Activated T-cell treated with anti-CD3 and anti-CD28 coated beads, Interleukin-2, amount 50 U/mL, for 72 hours (primary cell): ENCODE data around the gene NAT10. TPM values are rescaled to one million over a fixed set of nuclear protein-coding genes. Genes with fewer than 3 reads are reported as not detected.

ENCODE experiments used
- ATAC-seq, 2 donors: fragments of 150-1000 bp; cut with Tn5 transposase; replicated peaks in 1 of 2; 2 replicates each; pipeline ENCODE4 v1.10.0; 2021; ENCODE audit warnings: moderate library complexity in 2 of 2, mild to moderate bottlenecking in 1 of 2
- DNase-seq, 2 donors: peaks; one replicate each; pipeline ENCODE4 v3.0.0; 2021 to 2022; ENCODE audit warnings: mixed read lengths in 1 of 2
- H3K27ac Mint-ChIP-seq: one replicate; pipeline ENCODE4 v1.8.0; 2022; ENCODE audit warnings: mild to moderate bottlenecking, moderate library complexity, mixed read lengths
- H3K27me3 Mint-ChIP-seq: one replicate; pipeline ENCODE4 v1.8.0; 2022; ENCODE audit warnings: low read depth, mixed read lengths
- H3K36me3 Mint-ChIP-seq, 2 donors: one replicate each; pipeline ENCODE4 v1.8.0; 2022; ENCODE audit warnings: mixed read lengths in 2 of 2, mild to moderate bottlenecking in 1 of 2; ENCODE audit not compliant: insufficient read depth in 2 of 2
- H3K4me1 Mint-ChIP-seq: one replicate; pipeline ENCODE4 v1.8.0; 2022; ENCODE audit warnings: low read depth, mixed read lengths
- H3K4me3 Mint-ChIP-seq, 2 donors: one replicate each; pipeline ENCODE4 v1.8.0; 2022; ENCODE audit warnings: mild to moderate bottlenecking in 2 of 2, mixed read lengths in 2 of 2, moderate library complexity in 2 of 2
- H3K9me3 Mint-ChIP-seq, 2 donors: one replicate each; pipeline ENCODE4 v1.8.0; 2022; ENCODE audit warnings: mixed read lengths in 2 of 2
- total RNA-seq, 2 donors: library from RNA; stranded (reverse); gene quantifications; one replicate each; pipeline ENCODE4 v1.2.3, GENCODE V29; 2022

Gene NAT10
- total RNA-seq, 2 donors from 2014 or later = 64.4 to 77.0 TPM

DNA sequence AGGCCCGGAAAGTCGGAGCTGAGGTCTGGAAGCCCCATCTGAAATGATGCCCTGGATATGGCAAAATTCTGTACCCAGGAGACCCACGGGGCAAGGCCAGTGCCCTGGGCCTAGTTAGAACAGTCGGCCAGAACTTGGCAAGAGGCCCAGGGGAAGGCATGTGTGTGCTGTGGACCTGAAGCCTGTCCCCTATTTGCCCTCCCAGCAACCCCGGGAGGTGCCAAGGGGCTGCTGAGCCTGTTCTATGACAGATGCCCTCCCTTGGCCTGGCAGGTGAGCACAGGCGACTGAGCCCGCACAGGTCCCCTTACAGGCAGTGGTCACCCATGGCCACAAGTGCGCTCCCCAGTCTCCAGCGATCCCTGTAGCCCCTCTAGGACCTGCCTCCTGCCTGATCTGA is 51.7 kb downstream of the NAT10 start:
- H3K9me3 Mint-ChIP-seq = no peaks in the 10 kb centered on the region
- no peak overlapping the region for H3K4me3 Mint-ChIP-seq
- no peak overlapping the region for H3K27ac Mint-ChIP-seq
- peaks cover 39% of the 10 kb centered on the region for H3K4me1 Mint-ChIP-seq
- no peaks in the 10 kb centered on the region for H3K27me3 Mint-ChIP-seq
- ATAC-seq (no peak), DNase-seq (no peak)
- peaks cover 0 to 2% of the 10 kb centered on the region in 2 donors for H3K36me3 Mint-ChIP-seq

- Mint-ChIP-seq H3K36me3 (peaks cover 0 to 2% of the 10 kb centered on the region in 2 donors), H3K4me3 (no peak overlapping the region), H3K27me3 (no peaks in the 10 kb centered on the region), H3K9me3 (no peaks in the 10 kb centered on the region), H3K27ac (no peak overlapping the region), H3K4me1 (peaks cover 39% of the 10 kb centered on the region)
- peak in 1 of 2 donors; percentile 38 for DNase-seq
- peak; percentile 19 to 27 for ATAC-seq
These were observed 53.2 kb downstream of the NAT10 start for GRCh38 chr11:34158661-34159060.

GRCh38 chr11:34160049-34160721 is 54.8 kb downstream of the NAT10 start:
- H3K27me3 Mint-ChIP-seq = no peaks in the 10 kb centered on the region
- H3K36me3 Mint-ChIP-seq = peaks cover 0 to 2% of the 10 kb centered on the region in 2 donors
- no peak for DNase-seq
- no peak overlapping the region for H3K4me3 Mint-ChIP-seq
- peaks cover 39% of the 10 kb centered on the region for H3K4me1 Mint-ChIP-seq
- H3K27ac Mint-ChIP-seq = no peak overlapping the region
- no peak for ATAC-seq
- no peaks in the 10 kb centered on the region for H3K9me3 Mint-ChIP-seq

- H3K36me3 Mint-ChIP-seq = peaks cover 0 to 2% of the 10 kb centered on the region in 2 donors
- no peaks in the 10 kb centered on the region for H3K9me3 Mint-ChIP-seq
- ATAC-seq = no peak
- H3K27ac Mint-ChIP-seq = no peak overlapping the region
- H3K4me3 Mint-ChIP-seq = no peak overlapping the region
- DNase-seq = no peak
- peaks cover 39% of the 10 kb centered on the region for H3K4me1 Mint-ChIP-seq
- no peaks in the 10 kb centered on the region for H3K27me3 Mint-ChIP-seq
These were observed 55.4 kb downstream of the NAT10 start for GRCh38 chr11:34160791-34161190.

DNA sequence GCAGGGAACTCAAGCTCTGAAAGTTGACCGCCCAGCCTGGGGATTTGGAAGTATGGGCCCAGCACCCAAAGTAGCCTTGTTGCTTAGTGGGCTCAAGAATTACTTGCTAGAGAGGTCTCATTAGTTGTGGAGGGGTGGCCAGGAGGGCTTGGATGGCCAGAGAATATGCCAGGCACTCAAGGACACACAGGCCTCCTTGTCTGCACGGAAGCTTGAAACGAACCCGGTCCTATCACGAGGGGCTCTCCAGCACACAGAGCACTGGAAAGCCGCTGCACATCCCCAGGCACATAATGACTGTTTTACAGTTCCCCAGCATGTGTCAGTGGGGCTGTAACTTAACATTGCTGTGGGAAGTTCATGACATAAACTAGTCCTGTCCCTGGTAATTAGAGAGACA is 55.9 kb downstream of the NAT10 start:
- DNase-seq (no peak), ATAC-seq (no peak)
- Mint-ChIP-seq H3K4me1 (peaks cover 39% of the 10 kb centered on the region), H3K36me3 (peaks cover 0 to 2% of the 10 kb centered on the region in 2 donors), H3K4me3 (no peak overlapping the region), H3K9me3 (no peaks in the 10 kb centered on the region), H3K27ac (no peak overlapping the region), H3K27me3 (no peaks in the 10 kb centered on the region)

DNA sequence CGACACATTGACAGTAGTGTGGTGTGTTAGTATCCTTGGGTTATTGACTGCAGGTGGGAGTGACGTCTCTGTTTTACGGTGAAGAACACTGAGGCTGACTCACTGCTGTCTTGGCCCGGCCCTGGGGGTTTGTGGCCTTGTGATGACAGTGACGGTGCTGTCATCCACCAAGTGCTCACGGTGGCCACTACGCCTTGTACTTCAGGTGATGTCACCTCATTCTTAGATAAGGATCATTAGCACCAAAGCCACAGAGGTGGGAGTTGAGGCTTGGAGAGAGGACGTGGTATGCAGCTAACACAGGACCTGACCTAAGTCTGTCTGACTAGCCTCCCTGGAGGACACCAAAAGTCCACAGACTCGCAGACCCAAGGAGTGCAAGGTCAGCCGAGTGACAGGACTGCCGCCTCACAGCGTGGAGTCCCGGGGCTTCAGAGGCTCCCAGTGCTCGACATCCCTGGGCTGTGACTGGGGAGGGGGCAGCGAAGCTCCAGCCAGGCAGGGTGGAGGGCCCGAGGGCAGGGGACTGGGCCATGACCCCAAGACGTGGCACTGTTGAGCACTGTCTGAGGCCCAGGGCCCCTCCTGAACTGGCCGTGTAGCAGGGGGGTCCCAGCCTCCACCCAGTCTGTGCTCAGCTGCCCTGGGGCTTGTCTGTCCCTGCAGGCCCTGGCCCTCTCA is 56.5 kb downstream of the NAT10 start:
- H3K27ac Mint-ChIP-seq = peak overlapping the region; percentile 19
- no peak overlapping the region for H3K4me3 Mint-ChIP-seq
- DNase-seq (peak; percentile 73 to 77), ATAC-seq (peak; percentile 87 to 93)
- no peaks in the 10 kb centered on the region for H3K27me3 Mint-ChIP-seq
- H3K36me3 Mint-ChIP-seq = peaks cover 0 to 2% of the 10 kb centered on the region in 2 donors
- H3K9me3 Mint-ChIP-seq = no peaks in the 10 kb centered on the region
- H3K4me1 Mint-ChIP-seq = peaks cover 39% of the 10 kb centered on the region

DNA sequence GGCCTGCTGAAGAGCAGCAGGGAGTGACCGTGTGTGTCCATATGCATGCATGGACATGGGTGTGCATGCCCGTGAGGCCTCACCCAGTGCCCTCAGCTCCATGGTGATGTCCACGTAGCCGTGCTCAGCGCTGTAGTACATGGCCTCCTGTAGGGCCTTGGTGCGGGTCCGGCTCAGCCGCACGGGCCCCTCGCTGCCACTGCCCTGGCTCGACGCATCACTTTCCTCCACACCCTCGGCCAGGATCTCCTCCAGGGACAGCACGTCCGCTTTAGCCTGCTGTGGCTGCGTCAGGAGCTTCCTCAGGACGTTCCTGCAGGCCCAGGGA is 57.0 kb downstream of the NAT10 start:
- no peaks in the 10 kb centered on the region for H3K9me3 Mint-ChIP-seq
- peaks cover 39% of the 10 kb centered on the region for H3K4me1 Mint-ChIP-seq
- ATAC-seq = no peak
- H3K27ac Mint-ChIP-seq = no peak overlapping the region
- H3K36me3 Mint-ChIP-seq = peaks cover 0 to 2% of the 10 kb centered on the region in 2 donors
- no peaks in the 10 kb centered on the region for H3K27me3 Mint-ChIP-seq
- H3K4me3 Mint-ChIP-seq = no peak overlapping the region
- DNase-seq = no peak

DNA sequence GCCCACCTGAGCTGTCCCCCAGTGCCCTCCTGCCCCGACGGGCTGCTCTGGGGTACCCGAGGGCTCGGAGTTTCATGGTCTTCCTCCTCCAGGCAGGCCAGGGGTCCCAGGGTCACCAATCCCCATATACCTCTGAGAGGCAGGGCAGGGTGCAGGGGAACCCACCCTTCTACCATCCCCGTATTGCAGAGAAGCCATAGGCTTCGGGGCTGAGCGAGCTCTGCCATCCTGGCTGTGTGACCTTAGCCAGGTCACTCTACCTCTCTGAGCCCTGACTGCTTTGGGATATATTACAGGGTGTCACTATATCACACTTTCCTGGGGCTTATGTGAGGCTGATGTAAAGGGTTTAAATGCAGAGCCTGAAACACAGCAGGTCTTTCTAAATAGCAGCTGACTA is 57.4 kb downstream of the NAT10 start:
- H3K9me3 Mint-ChIP-seq = no peaks in the 10 kb centered on the region
- H3K36me3 Mint-ChIP-seq = peaks cover 0 to under 1% of the 10 kb centered on the region in 2 donors
- ATAC-seq (no peak), DNase-seq (no peak)
- no peak overlapping the region for H3K27ac Mint-ChIP-seq
- no peaks in the 10 kb centered on the region for H3K27me3 Mint-ChIP-seq
- H3K4me1 Mint-ChIP-seq = peaks cover 35% of the 10 kb centered on the region
- H3K4me3 Mint-ChIP-seq = no peak overlapping the region

GRCh38 chr11:34165121-34165520 is 59.7 kb downstream of the NAT10 start:
- no peaks in the 10 kb centered on the region for H3K36me3 Mint-ChIP-seq
- DNase-seq = no peak
- H3K4me1 Mint-ChIP-seq = peaks cover 12% of the 10 kb centered on the region
- H3K4me3 Mint-ChIP-seq = no peak overlapping the region
- ATAC-seq = no peak
- no peaks in the 10 kb centered on the region for H3K27me3 Mint-ChIP-seq
- H3K9me3 Mint-ChIP-seq = no peaks in the 10 kb centered on the region
- no peak overlapping the region for H3K27ac Mint-ChIP-seq

DNA sequence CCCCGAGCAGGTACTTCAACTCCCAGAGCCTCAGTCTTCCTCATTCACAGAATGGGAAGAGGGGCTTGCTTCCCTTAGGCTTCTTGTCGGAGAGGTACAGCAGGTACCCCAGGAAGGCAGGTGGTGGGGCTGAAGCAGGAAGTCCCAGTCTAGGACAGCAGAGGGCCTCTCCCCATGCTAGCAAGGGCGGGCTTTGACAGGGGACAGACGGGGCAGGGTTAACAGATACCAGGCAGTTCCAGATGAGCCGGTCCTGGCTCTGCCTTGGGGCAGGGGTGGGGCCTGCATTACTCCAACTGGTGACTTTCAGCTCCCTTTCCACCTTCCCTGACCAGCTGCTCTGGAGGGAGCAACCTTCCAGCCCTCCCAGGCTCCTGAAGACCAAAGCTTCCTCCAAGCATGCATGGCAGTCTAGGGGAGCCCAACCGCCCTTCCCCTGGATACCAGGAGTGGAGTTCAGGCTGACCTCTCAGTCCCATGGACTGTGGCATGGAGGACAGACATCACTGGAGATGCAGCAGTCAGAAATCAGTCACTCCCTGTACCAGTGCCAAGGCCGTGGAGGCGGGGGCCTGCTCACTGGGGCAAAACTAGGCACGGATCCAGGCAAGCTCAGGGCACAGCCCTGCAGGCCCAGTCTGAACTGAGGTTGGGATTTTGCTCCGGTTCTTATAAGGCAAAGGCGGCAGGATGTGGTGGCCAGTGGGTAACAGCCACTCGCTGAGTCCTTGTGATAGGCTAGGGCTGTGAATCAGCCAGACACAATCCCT is 60.5 kb downstream of the NAT10 start:
- Mint-ChIP-seq H3K4me1 (peaks cover 10% of the 10 kb centered on the region), H3K27me3 (peaks cover 7% of the 10 kb centered on the region), H3K36me3 (no peaks in the 10 kb centered on the region), H3K4me3 (no peak overlapping the region), H3K9me3 (no peaks in the 10 kb centered on the region), H3K27ac (no peak overlapping the region)
- DNase-seq = no peak
- no peak for ATAC-seq

GRCh38 chr11:34166806-34167740 is 61.6 kb downstream of the NAT10 start:
- Mint-ChIP-seq H3K27me3 (peaks cover 10% of the 10 kb centered on the region), H3K36me3 (no peaks in the 10 kb centered on the region), H3K27ac (no peak overlapping the region), H3K4me1 (no peaks in the 10 kb centered on the region), H3K9me3 (no peaks in the 10 kb centered on the region), H3K4me3 (no peak overlapping the region)
- ATAC-seq = no peak
- no peak for DNase-seq

GRCh38 chr11:34167961-34168360 is 62.5 kb downstream of the NAT10 start:
- Mint-ChIP-seq H3K9me3 (no peaks in the 10 kb centered on the region), H3K27ac (no peak overlapping the region), H3K4me1 (no peaks in the 10 kb centered on the region), H3K36me3 (no peaks in the 10 kb centered on the region), H3K4me3 (no peak overlapping the region), H3K27me3 (peaks cover 10% of the 10 kb centered on the region)
- DNase-seq (no peak), ATAC-seq (no peak)
